Right forelimb (tissue), 1 donor: ENCODE results near the gene ABCG2.
"Not testable (repeated sequence)": the region's sequence is repeated elsewhere in the genome, so short reads cannot be mapped to it uniquely, and the experiment has no call there.

Experiments
- DNase-seq: peaks from one replicate; pipeline ENCODE4 v3.0.0-alpha.2; 2018

The ABCG2 gene

GRCh38 chr4:88109123-88109881, 49.1 kb downstream of the ABCG2 start:
- DNase-seq = no peak

GRCh38 chr4:88108747-88109122, 49.7 kb downstream of the ABCG2 start:
- DNase-seq = no peak

- not testable (repeated sequence) for DNase-seq
Measured at GRCh38 chr4:88108108-88108465, 50.4 kb downstream of the ABCG2 start.

- no peak for DNase-seq
Measured at GRCh38 chr4:88107406-88108107, 50.9 kb downstream of the ABCG2 start.

GRCh38 chr4:88106205-88106604, 52.2 kb downstream of the ABCG2 start:
- DNase-seq = no peak

GRCh38 chr4:88104902-88105610, 53.4 kb downstream of the ABCG2 start:
- no peak for DNase-seq

- no peak for DNase-seq
Measured at GRCh38 chr4:88102026-88102425, 56.4 kb downstream of the ABCG2 start.

- no peak for DNase-seq
Measured at GRCh38 chr4:88101165-88101564, 57.3 kb downstream of the ABCG2 start.

GRCh38 chr4:88098993-88099752, 59.3 kb downstream of the ABCG2 start:
- DNase-seq = no peak

- no peak for DNase-seq
Measured at GRCh38 chr4:88097781-88098180, 60.7 kb downstream of the ABCG2 start.

GRCh38 chr4:88097301-88097700, 61.1 kb downstream of the ABCG2 start:
- DNase-seq = no peak

GRCh38 chr4:88093874-88094273, 64.6 kb downstream of the ABCG2 start:
- no peak for DNase-seq

- DNase-seq = no peak
Measured at GRCh38 chr4:88091378-88091777, 67.1 kb downstream of the ABCG2 start.

GRCh38 chr4:88090898-88091297, 67.5 kb downstream of the ABCG2 start:
- no peak for DNase-seq

GRCh38 chr4:88087004-88087403, 71.4 kb downstream of the ABCG2 start:
- DNase-seq = no peak

GRCh38 chr4:88080626-88081025, 77.8 kb downstream of the ABCG2 start:
- DNase-seq = no peak

GRCh38 chr4:88078579-88078978, 79.9 kb downstream of the ABCG2 start:
- no peak for DNase-seq

- no peak for DNase-seq
Measured at GRCh38 chr4:88077911-88078524, 80.4 kb downstream of the ABCG2 start.

GRCh38 chr4:88075336-88075735, 83.1 kb downstream of the ABCG2 start:
- DNase-seq = no peak

- no peak for DNase-seq
Measured at GRCh38 chr4:88070031-88070430, 88.4 kb downstream of the ABCG2 start.

GRCh38 chr4:88064410-88064809, 94.0 kb downstream of the ABCG2 start:
- no peak for DNase-seq

GRCh38 chr4:88063634-88064296, 94.7 kb downstream of the ABCG2 start:
- DNase-seq = no peak
